NCI-H2171 (cell line): ENCODE data around the gene PARP4.
"Not testable (repeated sequence)": the region's sequence is repeated elsewhere in the genome, so short reads cannot be mapped to it uniquely, and the experiment has no call there.

Experiments
- DNase-seq: peaks from one replicate; lab custom pipeline; 2025; lab: John Stamatoyannopoulos, UW

PARP4 gene

DNA sequence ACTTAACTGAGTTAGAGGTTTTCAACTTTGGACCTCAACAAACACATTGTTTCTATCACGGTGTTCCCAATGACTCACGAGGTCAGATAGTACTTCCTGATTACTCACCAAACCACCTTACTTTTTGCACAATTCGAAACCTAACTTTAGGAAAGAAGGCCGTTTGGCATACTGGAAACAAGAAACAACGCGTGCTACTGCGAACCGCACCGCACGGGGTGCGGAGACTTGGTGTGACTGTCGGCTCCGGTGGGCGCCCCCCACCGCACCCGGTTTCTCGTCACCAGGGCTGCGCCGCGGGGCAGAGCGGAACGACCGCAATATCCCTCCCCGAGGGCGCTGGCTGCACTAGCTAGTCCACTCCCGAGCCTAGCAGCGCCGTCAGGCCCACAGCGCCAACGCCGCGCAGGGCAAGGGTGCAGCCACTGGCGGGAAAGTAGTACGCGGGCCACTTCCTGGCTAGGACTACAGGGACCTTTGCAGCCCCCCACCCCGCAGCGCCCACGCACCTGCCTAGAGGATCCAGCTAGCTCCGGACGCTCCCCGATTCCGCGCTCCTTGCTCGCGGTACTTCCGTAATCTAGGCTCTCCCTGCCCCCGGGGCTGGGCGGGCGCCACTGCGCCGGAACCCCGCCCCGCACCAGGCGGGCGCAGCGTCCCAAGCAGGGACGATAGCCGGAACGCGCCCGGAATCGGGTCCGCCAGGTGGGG is at the start of gene PARP4:
PARP4 (minus strand) TSS at position 582 of the 711 bp plus-strand sequence. CDS start 9,002 bp downstream, outside the sequence.
- peak; percentile 23 for DNase-seq

DNA sequence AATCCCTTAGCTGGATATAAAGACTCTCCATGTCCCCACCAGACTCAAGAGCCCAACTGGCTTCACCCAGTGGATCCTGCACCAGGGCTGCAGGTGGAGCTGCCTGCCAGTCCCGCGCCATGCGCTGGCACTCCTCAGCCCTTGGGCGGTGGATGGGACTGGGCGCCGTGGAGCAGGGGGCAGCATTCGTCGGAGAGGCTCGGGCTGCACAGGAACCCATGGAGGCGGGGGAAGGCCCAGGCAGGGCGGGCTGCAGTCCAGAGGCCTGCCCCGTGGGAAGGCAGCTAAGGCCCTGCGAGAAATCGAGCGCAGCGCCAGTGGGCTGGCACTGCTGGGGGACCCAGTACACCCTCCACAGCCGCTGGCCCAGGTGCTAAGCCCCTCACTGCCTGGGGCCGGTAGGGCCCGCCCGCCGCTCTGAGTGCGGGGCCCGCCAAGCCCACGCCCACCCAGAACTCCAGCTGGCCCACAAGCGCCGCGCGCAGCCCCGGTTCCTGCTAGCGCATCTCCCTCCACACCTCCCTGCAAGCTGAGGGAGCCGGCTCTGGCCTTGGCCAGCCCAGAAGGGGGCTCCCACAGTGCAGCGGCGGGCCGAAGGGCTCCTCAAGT is 48.1 kb upstream of the PARP4 start:
- DNase-seq, result not testable (repeated sequence)

DNA sequence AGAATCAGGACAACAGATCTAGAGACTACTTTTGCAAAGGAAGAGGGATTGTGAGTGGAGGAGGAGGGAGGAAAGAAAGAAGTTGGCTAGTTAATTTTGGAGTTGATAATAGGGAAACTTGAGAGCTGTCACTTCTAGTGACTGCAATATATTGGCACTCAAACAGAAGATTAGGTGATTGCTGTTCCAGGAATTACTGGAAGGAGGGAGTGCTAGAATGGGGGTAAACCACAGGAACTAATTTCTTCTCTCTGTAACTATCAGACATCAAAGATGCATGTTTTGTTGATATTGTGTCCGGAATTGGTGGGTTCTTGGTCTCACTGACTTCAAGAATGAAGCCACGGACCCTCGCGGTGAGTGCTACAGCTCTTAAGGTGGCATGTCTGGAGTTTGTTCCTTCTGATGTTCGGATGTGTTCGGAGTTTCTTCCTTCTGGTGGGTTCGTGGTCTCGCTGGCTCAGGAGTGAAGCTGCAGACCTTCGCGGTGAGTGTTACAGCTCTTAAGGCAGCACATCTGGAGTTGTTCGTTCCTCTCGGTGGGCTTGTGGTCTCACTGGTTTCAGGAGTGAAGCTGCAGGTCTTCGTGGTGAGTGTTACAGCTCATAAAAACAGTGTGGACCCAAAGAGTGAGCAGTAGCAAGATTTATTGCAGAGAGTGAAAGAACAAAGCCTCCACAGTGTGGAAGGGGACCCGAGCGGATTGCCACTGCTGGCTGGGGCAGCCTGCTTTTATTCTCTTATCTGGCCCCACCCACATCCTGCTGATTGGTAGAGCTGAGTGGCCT is 47.0 kb upstream of the PARP4 start:
- not testable (repeated sequence) for DNase-seq

DNA sequence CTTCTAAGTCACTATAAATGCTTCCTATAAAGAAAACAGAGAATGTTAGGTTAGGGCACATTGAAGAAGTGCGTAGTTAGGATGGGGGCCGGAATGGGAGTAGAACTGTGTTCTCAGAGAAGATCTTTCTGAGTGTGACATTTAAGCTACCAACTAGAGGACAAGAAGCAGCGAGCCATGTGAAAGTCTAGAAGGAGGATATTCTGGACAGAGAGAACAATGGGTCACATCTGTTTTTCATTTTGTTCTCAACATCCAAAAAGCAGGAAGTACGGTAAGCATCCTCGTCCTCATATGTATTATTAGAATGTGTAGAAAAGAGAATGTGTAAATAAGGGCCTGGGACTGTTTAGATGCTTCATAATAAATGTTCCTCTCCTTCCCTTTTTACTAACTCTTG is 44.5 kb upstream of the PARP4 start:
- no peak for DNase-seq

DNA sequence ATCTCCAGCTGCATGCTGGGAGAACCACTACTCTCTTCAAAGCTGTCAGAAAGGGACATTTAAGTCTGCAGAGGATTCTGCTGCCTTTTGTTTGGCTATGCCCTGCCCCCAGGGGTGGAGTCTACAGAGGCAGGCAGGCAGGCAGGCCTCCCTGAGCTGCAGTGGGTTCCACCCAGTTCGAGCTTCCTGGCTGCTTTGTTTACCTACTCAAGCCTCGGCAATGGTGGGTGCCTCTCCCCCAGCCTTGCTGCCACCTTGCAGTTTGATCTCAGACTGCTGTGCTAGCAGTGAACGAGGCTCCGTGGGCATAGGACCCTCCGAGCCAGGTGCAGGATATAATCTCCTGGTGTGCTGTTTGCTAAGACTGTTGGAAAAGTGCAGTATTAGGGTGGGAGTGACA is 41.3 kb upstream of the PARP4 start:
- not testable (repeated sequence) for DNase-seq

DNA sequence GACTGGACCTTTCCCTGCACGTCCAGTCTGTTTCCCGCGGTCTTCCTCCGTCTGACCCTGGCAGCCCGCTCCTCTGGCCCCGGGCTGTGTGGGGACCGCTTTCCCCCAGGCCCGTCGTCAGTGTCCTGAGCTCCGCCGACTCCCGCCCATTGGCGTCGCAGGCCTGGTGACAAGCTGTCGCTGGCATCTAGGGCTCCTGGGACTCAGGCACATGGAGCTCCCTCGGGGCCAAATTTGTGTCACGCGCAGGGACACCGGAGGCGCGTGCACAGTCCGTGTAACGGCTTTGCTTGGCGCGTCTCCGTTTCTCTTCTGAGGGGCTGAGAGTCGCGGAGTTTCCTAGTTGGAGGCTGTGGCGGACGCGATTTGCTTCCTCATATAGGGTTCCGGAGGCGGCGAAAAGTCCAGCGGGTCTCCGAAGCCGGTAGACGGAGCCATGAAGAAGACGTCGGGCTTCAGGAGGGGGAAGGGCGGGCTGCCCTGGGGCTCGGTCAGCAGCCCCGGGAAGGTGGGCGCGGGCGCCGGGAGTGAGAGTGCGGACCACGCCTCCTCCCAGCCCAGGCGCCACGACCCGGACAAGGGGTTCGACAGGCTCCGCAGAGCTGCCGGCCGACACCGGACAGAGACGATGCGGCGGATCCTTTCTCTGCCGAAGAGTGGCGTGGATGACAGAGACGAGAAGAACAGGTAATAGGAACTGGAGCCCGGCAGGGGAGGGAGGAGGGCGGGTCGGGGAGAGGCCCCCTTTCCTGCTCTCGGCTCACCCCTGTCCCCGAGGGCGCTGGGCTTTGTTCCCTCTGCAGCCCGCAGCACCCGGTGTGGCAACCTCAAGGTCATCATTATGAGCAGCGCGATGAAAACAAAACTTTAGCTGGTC is 29.1 kb upstream of the PARP4 start:
- not testable (repeated sequence) for DNase-seq

DNA sequence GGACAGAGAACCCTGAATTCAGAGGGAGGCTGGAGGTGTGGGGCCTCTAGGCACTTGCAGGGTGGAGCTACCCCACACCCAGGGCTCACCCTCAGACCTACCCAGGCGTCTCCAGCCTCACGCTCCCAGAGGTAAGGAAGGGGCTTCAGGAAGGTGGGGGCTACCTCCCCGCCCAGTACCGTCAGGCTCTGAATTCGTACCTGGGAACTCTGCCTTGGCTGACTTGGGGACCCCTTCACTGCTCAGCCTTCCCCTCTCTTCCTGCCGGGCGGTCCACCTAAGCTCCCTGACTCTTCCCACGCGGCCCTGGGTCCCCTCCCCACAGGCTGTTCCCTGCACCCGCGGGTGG is 28.5 kb upstream of the PARP4 start:
- DNase-seq, result no peak

DNA sequence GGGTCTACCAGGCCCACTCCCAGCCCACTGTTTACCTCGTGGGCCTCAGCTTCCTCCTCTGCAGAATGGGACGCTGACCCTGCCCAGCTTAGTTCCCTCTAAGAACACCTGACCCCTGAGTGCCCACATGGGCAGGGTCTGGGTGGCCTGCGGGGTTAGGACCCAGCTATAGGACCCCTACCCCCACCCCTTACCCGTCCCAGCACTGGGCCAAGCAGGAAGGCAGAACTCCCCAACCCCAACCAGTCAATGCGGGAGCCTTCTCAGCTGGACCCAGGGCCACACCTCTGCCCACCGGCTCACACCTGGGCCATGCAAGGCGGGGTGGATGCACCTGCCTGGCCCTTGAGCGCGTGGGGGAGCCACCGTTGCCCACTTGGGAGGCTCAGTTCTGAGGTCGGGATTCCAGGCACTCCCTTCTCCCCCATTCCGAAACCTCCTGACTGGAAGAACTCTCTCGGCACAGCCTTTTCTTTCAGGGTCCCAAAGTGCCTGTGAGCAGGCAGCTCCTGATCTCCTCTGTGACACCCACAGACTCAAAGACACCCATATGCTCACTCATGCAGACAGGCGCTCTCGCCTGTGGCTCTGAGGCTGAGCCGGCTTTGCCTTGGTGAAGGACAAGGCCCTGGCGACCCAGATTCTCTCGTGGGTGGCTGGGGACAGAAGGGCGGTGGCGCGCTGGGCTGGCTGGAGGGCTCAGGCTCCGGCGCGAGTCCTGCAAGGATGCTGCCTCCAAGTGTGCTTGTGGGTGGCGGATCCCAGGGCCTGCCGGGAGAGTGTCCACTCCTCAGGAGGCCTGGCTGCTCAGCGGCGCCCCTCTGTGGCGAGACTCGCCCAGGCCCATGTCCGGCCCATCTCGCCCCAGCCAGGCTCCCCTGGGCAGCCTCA is 27.9 kb upstream of the PARP4 start:
- DNase-seq, result no peak

DNA sequence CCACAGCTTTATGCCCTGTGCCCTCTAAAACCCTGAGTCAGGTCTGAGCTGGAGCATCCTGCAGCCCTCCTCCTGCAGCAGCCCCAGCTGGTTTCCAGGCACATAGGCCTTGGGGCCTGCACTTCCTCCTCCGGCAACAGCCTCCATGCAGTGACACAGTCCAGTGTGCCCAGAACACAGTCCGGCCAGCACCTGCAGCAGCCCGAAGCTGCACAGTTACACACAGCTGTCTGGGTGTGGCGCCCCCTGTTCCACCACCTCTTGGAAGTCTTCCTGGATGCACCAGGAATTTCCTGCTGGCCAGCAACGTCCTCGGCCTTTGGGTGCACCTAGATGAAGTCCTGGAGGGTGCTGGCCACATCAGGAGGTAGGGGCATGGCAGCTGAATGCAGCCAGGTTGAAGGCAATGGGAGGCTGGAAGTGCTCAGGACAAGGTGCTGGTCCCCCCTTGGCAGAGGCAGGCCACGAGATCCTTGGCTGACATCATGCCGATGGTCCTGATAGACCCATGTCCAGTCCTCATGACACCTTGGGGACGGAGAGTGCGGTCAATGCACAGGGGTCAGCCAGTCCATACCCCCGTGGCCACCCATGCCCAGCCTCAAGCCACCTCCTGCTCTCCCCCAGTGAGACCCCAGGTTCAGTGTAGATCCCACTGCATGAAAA is 27.1 kb upstream of the PARP4 start:
- DNase-seq, result no peak

DNA sequence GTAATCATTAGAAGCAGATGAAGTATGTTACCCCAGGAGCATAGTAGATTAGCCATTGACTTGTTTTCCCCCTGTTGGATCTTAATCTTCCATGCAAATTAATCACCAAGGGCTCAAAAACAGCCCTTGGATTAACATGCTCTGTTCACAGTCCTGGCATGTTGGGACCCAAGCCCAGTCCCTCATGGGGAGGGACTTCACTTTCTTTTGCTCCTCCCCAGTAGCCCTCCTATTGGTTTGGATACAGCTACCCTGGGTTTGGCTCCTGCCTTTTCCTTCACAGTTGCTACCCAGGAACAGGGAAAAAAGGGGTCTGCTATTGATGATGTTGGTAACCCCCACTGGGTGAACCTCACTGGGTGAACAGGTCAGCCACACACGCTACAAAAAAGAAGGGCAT is 16.9 kb upstream of the PARP4 start:
- no peak for DNase-seq

DNA sequence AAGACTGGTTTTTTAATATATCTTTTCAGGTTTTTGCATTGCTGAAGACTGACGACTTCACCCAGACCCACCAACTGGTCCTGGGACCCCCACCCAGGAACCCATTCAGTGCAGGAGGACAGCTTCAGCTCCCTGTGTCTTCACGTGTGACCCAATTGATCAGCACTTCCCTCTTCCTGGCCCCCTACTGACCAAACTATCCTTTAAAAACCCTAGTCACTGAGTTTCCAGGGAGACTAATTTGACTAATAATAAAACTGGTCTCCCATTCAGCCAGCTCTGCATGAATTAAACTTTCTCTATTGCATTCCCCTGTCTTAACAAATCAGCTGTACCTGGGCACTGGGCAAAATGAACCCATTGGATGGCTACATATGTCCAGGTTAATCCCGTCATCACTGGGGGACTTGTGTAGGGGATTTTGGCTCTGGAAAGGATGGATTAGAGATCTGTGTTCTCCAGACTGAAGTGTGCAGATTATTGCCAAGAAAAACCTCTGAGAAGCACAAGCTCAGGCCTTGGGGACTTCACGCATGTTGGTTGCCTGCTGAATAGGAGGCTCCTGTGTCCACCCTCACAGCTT is 16.3 kb upstream of the PARP4 start:
- no peak for DNase-seq

DNA sequence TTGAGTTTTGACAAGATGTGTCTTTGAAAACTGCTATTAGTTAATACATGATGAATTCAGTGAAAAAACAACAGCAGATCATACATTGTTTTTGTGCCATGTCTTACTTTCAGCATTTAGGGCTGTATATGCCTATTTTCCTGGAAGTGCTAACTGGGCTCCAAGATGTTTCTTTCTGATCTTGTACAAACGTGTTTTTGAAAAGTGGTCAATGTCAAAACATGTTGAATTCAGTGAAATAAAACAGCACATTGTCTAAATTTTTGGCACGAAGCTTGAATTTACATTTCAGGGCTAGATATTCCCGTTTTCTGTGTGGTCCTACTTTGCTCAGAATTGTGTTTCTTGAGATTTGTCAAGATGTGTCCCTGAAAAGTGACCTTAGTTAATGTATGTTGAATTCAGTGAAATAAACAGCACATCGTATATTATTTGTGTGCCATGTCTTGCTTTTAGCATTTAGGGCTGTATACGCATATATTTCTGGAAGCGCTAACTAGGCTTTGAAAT is 14.7 kb upstream of the PARP4 start:
- no peak for DNase-seq

DNA sequence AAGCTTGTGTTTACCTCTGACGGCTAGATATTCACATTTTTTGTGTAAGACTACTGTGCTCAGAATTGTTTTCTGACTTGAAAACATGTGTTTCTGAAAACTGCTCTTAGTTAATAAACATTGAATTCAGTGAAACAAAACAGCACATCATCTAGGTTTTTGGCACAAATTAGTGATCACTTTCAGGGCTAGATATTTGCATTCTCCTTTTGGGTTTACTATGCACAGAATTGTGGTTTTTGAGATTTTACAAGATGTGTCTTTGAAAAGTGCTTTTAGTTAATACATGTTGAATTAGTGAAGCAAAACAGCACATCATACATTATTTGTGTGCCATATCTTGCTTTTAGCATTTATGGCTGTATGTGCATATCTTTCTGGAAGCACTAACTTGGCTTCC is 8.2 kb upstream of the PARP4 start:
- no peak for DNase-seq

DNA sequence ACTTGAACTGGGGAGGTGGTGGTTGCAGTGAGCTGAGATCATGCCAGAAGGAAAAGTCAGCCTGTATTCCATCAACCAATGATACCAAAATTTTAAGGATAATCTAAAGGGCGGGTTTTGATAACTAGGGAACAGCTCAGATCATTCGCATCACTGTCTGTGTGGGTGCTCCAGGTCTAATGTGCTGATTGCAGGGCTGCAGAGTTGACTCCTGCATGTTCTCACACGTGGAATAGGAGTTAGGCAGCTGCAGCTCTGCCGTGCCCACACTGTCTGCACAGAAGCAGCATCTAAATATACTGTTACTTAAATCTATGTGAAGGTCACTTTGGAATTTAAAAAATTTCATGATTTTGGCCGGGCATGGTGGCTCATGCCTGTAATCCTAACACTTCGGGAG is 4.3 kb upstream of the PARP4 start:
- DNase-seq, result no peak

DNA sequence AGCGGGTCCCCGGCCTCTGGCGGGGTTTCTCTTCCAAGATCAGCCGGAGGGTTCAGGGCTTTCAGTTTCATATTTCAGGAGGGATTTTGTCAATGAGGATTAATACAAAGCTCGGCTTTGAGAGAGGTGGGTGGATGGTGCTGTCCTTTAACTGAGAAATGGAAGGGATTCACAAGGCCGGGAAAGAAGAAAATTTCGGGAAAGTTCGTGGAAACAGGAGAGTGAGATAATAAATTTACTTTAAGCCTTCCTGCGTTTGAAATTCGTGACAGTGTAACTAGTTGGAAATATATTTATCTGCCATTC is 283 bp upstream of the PARP4 start:
- no peak for DNase-seq

DNA sequence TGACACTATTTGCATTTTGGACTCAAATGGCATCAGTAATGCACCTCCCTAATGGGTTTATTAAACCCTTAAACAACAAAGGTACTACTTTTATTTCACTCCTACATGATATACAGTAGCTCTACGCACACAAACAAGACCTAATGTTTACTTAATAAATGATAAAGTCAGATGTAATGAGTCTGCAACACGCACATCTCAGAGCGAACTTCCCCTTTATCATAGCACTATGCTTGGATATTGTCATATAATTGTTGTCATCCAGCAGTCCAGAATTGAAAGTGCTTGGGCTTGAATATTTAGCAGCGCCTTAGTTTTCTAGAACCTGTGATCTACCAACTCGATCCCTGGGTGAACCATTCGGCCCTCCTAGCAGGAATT is 772 bp downstream of the PARP4 start:
- no peak for DNase-seq

DNA sequence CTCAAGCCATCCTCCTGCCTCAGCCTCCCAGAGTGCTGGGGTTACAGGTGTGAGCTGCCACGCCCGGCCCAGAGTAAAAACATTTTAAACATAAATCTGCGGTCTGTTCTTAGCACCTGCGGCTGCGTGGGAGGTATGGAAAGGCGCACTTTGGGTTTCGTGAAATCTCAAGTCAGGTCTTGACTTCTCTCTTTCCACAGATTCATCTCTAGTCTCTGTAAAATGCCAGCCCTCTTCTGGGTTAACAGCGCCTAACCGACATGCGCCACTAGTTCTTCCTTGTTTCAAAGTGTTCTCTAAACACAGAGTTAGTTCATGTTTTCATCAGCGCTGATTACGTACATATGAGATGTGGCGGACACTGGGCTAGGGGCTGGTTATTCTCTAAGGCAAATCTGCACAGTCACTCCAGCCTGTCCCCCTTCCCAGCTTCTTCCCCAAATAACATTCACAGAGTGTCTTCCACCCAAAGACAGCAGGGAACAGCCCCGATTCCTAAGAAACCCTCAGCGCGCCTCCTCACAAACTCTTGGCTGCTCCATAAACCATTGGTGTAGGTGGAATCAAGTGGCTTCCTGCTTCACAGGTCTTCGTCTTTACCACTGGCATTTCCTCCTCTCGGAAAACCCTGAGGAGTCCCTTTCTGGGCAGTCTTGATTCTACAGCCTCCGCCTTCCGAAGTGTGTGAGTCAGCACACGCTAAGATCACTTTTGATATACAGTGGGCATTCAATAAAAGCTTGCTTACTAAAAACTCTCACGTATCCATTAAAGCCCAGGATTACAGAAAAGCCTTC is 1.4 kb downstream of the PARP4 start:
- no peak for DNase-seq

DNA sequence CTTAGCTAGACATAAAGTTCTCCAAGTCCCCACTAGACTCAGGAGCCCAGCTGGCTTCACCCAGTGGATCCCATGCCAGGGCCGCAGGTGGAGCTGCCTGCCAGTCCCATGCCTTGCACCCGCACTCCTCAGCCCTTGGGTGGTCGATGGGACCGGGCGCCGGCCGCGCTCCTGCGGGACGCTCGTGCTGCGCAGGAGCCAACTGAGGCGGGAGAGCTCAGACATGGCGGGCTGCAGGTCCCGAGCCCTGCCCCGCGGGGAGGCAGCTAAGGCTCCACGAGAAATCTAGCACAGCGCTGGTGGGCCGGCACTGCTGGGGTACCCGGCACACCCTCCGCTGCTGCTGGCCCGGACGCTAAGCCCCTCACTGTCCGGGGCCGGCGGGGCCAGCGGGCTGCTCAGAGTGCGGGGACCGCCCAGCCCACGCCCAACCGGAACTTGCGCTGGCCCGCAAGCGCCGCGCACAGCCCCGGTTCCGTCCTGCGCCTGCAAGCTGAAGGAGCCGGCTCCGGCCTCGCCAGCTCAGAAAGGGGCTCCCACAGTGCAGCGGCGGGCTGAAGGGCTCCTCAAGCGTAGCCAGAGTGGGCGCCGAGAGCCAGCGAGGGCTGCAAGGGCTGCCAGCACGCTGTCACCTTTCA is 5.8 kb downstream of the PARP4 start:
- DNase-seq, result no peak

DNA sequence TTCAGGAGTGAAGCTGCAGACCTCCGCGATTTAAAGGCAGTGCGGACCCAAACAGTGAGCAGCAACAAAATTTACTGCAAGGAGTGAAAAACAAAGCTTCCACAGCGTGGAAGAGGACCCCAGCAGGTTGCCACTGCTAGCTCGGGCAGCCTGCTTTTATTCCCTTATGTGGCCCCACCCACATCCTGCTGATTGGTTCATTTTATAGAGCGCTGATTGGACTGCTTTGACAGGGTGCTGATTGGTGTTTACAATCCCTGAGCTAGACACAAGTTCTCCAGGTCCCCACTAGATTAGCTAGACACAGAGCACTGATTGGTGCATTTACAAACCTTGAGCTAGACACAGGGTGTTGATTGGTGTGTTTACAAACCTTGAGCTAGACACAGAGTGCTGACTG is 6.3 kb downstream of the PARP4 start:
- DNase-seq, result not testable (repeated sequence)
